HTERT RPE-1 (cell line): ENCODE results near the gene AXDND1.
"Not testable (repeated sequence)": the region's sequence is repeated elsewhere in the genome, so short reads cannot be mapped to it uniquely, and the experiment has no call there.

Source experiments
- in situ Hi-C: fragments of 300-500 bp; cut with MboI; formaldehyde crosslinking; loops from 4 replicates; pipeline ENCODE4 v1.14.3; 2020; ENCODE audit warnings: low sequenced_read_pairs

Gene AXDND1

GRCh38 chr1:179448437-179449149 is 82.8 kb downstream of the AXDND1 start:
- in situ Hi-C loops = no loop called here

GRCh38 chr1:179459606-179460206 is 93.9 kb downstream of the AXDND1 start:
- in situ Hi-C loops = not testable (repeated sequence)

GRCh38 chr1:179465661-179466060 is 99.9 kb downstream of the AXDND1 start:
- in situ Hi-C loops = not testable (repeated sequence)

- in situ Hi-C loops = no loop called here
Observed at GRCh38 chr1:179474713-179475112, 108.9 kb downstream of the AXDND1 start.

- in situ Hi-C loops = no loop called here
Observed at GRCh38 chr1:179476484-179476883, 110.7 kb downstream of the AXDND1 start.

GRCh38 chr1:179478370-179478769 is 112.6 kb downstream of the AXDND1 start:
- in situ Hi-C loops = no loop called here

- in situ Hi-C loops = no loop called here
Observed at GRCh38 chr1:179490611-179491010, 124.8 kb downstream of the AXDND1 start.

GRCh38 chr1:179493323-179493722 is 127.6 kb downstream of the AXDND1 start:
- in situ Hi-C loops = no loop called here

GRCh38 chr1:179506199-179506598 is 140.4 kb downstream of the AXDND1 start:
- in situ Hi-C loops = no loop called here

GRCh38 chr1:179509384-179509783 is 143.6 kb downstream of the AXDND1 start:
- in situ Hi-C loops = no loop called here

- in situ Hi-C loops = no loop called here
Observed at GRCh38 chr1:179510038-179510437, 144.3 kb downstream of the AXDND1 start.

GRCh38 chr1:179516976-179517705 is 151.4 kb downstream of the AXDND1 start:
- in situ Hi-C loops = no loop called here

GRCh38 chr1:179518544-179518943 is 152.8 kb downstream of the AXDND1 start:
- in situ Hi-C loops = not testable (repeated sequence)

GRCh38 chr1:179529482-179530195 is 163.9 kb downstream of the AXDND1 start:
- in situ Hi-C loops = no loop called here

- in situ Hi-C loops = no loop called here
Observed at GRCh38 chr1:179530352-179530751, 164.6 kb downstream of the AXDND1 start.

- in situ Hi-C loops = no loop called here
Observed at GRCh38 chr1:179541774-179542173, 176.0 kb downstream of the AXDND1 start.

- in situ Hi-C loops = no loop called here
Observed at GRCh38 chr1:179545321-179545720, 179.6 kb downstream of the AXDND1 start.

GRCh38 chr1:179547021-179547535 is 181.3 kb downstream of the AXDND1 start:
- in situ Hi-C loops = no loop called here

GRCh38 chr1:179548666-179549367 is 183.0 kb downstream of the AXDND1 start:
- in situ Hi-C loops = no loop called here

GRCh38 chr1:179549368-179549700 is 183.6 kb downstream of the AXDND1 start:
- in situ Hi-C loops = no loop called here
